ENCODE data around the gene PBX1.

DNA sequence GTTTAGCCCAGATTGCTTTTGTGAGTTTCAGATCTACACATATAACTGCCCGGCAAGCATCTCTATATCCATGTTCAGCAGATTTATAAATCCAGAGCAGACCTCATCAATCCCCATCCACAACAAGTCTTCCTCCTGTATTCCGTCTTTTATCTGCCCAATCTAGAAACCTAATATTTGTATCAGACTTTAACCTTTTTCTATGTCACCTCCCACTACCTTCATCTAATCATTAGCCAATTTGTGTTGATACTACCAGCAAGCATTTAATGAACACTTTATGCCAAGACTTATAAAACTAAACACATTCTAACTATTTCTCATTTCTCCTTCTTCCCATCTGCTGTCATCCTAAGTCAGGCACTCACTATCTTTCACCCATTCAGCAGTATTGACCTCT, 135.5 kb downstream of the PBX1 start:
- TF ChIP-seq, protein P1, sequence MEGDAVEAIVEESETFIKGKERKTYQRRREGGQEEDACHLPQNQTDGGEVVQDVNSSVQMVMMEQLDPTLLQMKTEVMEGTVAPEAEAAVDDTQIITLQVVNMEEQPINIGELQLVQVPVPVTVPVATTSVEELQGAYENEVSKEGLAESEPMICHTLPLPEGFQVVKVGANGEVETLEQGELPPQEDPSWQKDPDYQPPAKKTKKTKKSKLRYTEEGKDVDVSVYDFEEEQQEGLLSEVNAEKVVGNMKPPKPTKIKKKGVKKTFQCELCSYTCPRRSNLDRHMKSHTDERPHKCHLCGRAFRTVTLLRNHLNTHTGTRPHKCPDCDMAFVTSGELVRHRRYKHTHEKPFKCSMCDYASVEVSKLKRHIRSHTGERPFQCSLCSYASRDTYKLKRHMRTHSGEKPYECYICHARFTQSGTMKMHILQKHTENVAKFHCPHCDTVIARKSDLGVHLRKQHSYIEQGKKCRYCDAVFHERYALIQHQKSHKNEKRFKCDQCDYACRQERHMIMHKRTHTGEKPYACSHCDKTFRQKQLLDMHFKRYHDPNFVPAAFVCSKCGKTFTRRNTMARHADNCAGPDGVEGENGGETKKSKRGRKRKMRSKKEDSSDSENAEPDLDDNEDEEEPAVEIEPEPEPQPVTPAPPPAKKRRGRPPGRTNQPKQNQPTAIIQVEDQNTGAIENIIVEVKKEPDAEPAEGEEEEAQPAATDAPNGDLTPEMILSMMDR (tag by site-specific recombination; IDR thresholded peaks at IDR 0.05) = no peak
- TF ChIP-seq, protein P2, sequence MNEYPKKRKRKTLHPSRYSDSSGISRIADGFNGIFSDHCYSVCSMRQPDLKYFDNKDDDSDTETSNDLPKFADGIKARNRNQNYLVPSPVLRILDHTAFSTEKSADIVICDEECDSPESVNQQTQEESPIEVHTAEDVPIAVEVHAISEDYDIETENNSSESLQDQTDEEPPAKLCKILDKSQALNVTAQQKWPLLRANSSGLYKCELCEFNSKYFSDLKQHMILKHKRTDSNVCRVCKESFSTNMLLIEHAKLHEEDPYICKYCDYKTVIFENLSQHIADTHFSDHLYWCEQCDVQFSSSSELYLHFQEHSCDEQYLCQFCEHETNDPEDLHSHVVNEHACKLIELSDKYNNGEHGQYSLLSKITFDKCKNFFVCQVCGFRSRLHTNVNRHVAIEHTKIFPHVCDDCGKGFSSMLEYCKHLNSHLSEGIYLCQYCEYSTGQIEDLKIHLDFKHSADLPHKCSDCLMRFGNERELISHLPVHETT (tag by site-specific recombination; IDR thresholded peaks at IDR 0.05) = no peak
- TF ChIP-seq, protein P3, sequence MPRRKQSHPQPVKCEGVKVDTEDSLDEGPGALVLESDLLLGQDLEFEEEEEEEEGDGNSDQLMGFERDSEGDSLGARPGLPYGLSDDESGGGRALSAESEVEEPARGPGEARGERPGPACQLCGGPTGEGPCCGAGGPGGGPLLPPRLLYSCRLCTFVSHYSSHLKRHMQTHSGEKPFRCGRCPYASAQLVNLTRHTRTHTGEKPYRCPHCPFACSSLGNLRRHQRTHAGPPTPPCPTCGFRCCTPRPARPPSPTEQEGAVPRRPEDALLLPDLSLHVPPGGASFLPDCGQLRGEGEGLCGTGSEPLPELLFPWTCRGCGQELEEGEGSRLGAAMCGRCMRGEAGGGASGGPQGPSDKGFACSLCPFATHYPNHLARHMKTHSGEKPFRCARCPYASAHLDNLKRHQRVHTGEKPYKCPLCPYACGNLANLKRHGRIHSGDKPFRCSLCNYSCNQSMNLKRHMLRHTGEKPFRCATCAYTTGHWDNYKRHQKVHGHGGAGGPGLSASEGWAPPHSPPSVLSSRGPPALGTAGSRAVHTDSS (tag by site-specific recombination; IDR thresholded peaks at IDR 0.05) = no peak
- TF ChIP-seq, protein P4, sequence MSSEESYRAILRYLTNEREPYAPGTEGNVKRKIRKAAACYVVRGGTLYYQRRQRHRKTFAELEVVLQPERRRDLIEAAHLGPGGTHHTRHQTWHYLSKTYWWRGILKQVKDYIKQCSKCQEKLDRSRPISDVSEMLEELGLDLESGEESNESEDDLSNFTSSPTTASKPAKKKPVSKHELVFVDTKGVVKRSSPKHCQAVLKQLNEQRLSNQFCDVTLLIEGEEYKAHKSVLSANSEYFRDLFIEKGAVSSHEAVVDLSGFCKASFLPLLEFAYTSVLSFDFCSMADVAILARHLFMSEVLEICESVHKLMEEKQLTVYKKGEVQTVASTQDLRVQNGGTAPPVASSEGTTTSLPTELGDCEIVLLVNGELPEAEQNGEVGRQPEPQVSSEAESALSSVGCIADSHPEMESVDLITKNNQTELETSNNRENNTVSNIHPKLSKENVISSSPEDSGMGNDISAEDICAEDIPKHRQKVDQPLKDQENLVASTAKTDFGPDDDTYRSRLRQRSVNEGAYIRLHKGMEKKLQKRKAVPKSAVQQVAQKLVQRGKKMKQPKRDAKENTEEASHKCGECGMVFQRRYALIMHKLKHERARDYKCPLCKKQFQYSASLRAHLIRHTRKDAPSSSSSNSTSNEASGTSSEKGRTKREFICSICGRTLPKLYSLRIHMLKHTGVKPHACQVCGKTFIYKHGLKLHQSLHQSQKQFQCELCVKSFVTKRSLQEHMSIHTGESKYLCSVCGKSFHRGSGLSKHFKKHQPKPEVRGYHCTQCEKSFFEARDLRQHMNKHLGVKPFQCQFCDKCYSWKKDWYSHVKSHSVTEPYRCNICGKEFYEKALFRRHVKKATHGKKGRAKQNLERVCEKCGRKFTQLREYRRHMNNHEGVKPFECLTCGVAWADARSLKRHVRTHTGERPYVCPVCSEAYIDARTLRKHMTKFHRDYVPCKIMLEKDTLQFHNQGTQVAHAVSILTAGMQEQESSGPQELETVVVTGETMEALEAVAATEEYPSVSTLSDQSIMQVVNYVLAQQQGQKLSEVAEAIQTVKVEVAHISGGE (tag by site-specific recombination; conservative IDR thresholded peaks at IDR 0.05; ENCODE audit: low read depth) = no peak
- TF ChIP-seq ZNF792 (tag by site-specific recombination; IDR thresholded peaks at IDR 0.05) (no peak), HOXA7 (CRISPR knock-in tag; IDR thresholded peaks at IDR 0.05; ENCODE audit: borderline replicate concordance) (no peak), ZFHX2 (tag by site-specific recombination; conservative IDR thresholded peaks at IDR 0.05) (no peak)
- TF ChIP-seq, protein P5, sequence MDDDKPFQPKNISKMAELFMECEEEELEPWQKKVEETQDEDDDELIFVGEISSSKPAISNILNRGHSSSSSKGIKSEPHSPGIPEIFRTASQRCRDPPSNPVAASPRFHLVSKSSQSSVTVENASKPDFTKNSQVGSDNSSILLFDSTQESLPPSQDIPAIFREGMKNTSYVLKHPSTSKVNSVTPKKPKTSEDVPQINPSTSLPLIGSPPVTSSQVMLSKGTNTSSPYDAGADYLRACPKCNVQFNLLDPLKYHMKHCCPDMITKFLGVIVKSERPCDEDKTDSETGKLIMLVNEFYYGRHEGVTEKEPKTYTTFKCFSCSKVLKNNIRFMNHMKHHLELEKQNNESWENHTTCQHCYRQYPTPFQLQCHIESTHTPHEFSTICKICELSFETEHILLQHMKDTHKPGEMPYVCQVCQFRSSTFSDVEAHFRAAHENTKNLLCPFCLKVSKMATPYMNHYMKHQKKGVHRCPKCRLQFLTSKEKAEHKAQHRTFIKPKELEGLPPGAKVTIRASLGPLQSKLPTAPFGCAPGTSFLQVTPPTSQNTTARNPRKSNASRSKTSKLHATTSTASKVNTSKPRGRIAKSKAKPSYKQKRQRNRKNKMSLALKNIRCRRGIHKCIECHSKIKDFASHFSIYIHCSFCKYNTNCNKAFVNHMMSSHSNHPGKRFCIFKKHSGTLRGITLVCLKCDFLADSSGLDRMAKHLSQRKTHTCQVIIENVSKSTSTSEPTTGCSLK (tag by site-specific recombination; IDR thresholded peaks at IDR 0.05) = no peak
